ENCODE results near the gene PRR4. TPM values are rescaled to one million over a fixed set of nuclear protein-coding genes. Genes with fewer than 3 reads are reported as not detected.

The PRR4 gene
- total RNA-seq, result 1 to 10 TPM; 1.0 to 3.9 (median 2.7) TPM
- 10 to 100 TPM in 1 of 3 donors, 1 to 10 TPM in 2; 2.6 to 11.7 (median 4.3) TPM for polyA plus RNA-seq
- long read RNA-seq, donor 1, result 0 reads
- long read RNA-seq, donor 2, result 0 reads

- 94 to 98% (median 95%) methylated on average over 4 of the region's 4 CpGs for WGBS, 3 donors
- intact Hi-C loops (cut with DNase I), result no loop called here
Measured at GRCh38 chr12:10849425-10849878, at the start of gene PRR4. TSS of gene PRR4 (minus strand) at chr12:10849475. CDS start at chr12:10849437, 38 bp downstream.

GRCh38 chr12:10896854-10897253 is 47.6 kb upstream of the PRR4 start:
- TF ChIP-seq CTCF (IDR thresholded peaks at IDR 0.05), result no peak

More at GRCh38 chr12:10849425-10849878, at the start of gene PRR4:
- no peak for ATAC-seq
- TF ChIP-seq CTCF (IDR thresholded peaks at IDR 0.05), result no peak
- DNase-seq, result no peak
- H3K9me3 ChIP-seq, result no peaks in the 10 kb centered on the region
- H3K4me1 ChIP-seq, result no peaks in the 10 kb centered on the region
- H3K27me3 ChIP-seq (ENCODE audit: insufficient read depth in 3 of 3, low read length in 2 of 3), result no peaks in the 10 kb centered on the region
- peaks cover 0 to 21% of the 10 kb centered on the region in 2 donors for H3K36me3 ChIP-seq (ENCODE audit: insufficient read depth in 1 of 2, low read depth in 1 of 2)
- no peak within 1 kb of the TSS for H3K4me3 ChIP-seq
- no peak within 1 kb of the TSS for H3K27ac ChIP-seq

GRCh38 chr12:10891937-10892336 is 42.7 kb upstream of the PRR4 start:
- Histone ChIP-seq H3K4me1 (no peaks in the 10 kb centered on the region), H3K27ac (no peak overlapping the region), H3K9me3 (no peaks in the 10 kb centered on the region), H3K4me3 (no peak overlapping the region), H3K27me3 (ENCODE audit: insufficient read depth in 3 of 3, low read length in 2 of 3) (no peaks in the 10 kb centered on the region), H3K36me3 (ENCODE audit: insufficient read depth in 1 of 2, low read depth in 1 of 2) (peaks cover 0 to 3% of the 10 kb centered on the region in 2 donors)
- no peak for TF ChIP-seq CTCF (IDR thresholded peaks at IDR 0.05)
- WGBS, 3 donors, result 90 to 96% (median 93%) methylated on average over 2 of the region's 2 CpGs
- DNase-seq, result no peak
- ATAC-seq, result no peak
- intact Hi-C loops (cut with DNase I), result no loop called here

More at GRCh38 chr12:10896854-10897253, 47.6 kb upstream of the PRR4 start:
- H3K27me3 ChIP-seq (ENCODE audit: insufficient read depth in 3 of 3, low read length in 2 of 3), result no peaks in the 10 kb centered on the region
- no peaks in the 10 kb centered on the region for H3K9me3 ChIP-seq
- H3K4me3 ChIP-seq, result no peak overlapping the region
- WGBS, 3 donors, result 90 to 97% (median 92%) methylated on average over 5 of the region's 5 CpGs
- no peaks in the 10 kb centered on the region for H3K4me1 ChIP-seq
- no peak for DNase-seq
- intact Hi-C loops (cut with DNase I), result no loop called here
- H3K27ac ChIP-seq, result no peak overlapping the region
- no peaks in the 10 kb centered on the region for H3K36me3 ChIP-seq (ENCODE audit: insufficient read depth in 1 of 2, low read depth in 1 of 2)
- no peak for ATAC-seq

GRCh38 chr12:10889226-10889625 is 40.0 kb upstream of the PRR4 start:
- H3K9me3 ChIP-seq, result no peaks in the 10 kb centered on the region
- H3K36me3 ChIP-seq (ENCODE audit: insufficient read depth in 1 of 2, low read depth in 1 of 2), result peaks cover 0 to 3% of the 10 kb centered on the region in 2 donors
- no peaks in the 10 kb centered on the region for H3K27me3 ChIP-seq (ENCODE audit: insufficient read depth in 3 of 3, low read length in 2 of 3)
- H3K4me1 ChIP-seq, result no peaks in the 10 kb centered on the region
- ATAC-seq (no peak), DNase-seq (no peak)
- TF ChIP-seq CTCF (IDR thresholded peaks at IDR 0.05), result no peak
- H3K27ac ChIP-seq, result no peak overlapping the region
- H3K4me3 ChIP-seq, result no peak overlapping the region
- intact Hi-C loops (cut with DNase I), result no loop called here
